Kidney epithelial cell (primary cell): ENCODE data around the gene CHD8. TPM values are rescaled to one million over a fixed set of nuclear protein-coding genes. Genes with fewer than 3 reads are reported as not detected.

Source experiments
- DNase-seq: peaks from one replicate; pipeline ENCODE4 v3.0.0-alpha.2; 2010; ENCODE audit warnings: low read depth
- H3K27me3 ChIP-seq: 2 replicates; pipeline ENCODE4 v1.6.0; 2011; ENCODE audit warnings: low read length; ENCODE audit not compliant: control insufficient read depth, insufficient read depth
- H3K36me3 ChIP-seq: 2 replicates; pipeline ENCODE4 v1.5.1; 2011; ENCODE audit warnings: low read length; ENCODE audit not compliant: control insufficient read depth, insufficient read depth
- H3K4me3 ChIP-seq: 2 replicates; pipeline ENCODE4 v1.5.1; 2011; ENCODE audit warnings: low read depth, mild to moderate bottlenecking, control low read depth, low read length
- CTCF ChIP-seq: IDR thresholded peaks from 2 replicates; pipeline ENCODE4 v1.5.1; 2011; ENCODE audit warnings: mild to moderate bottlenecking, moderate library complexity, low read length, control low read depth, inconsistent platforms; ENCODE audit not compliant: insufficient read depth, poor library complexity, severe bottlenecking
- total RNA-seq: library from RNA; depleted of rRNA; stranded (reverse); fragments of >200 nt; gene quantifications from 2 replicates; pipeline ENCODE4 v1.2.3, GENCODE V29; 2015

Gene CHD8
- total RNA-seq, 1 donor from 2014 or later, result 60.6 TPM

DNA sequence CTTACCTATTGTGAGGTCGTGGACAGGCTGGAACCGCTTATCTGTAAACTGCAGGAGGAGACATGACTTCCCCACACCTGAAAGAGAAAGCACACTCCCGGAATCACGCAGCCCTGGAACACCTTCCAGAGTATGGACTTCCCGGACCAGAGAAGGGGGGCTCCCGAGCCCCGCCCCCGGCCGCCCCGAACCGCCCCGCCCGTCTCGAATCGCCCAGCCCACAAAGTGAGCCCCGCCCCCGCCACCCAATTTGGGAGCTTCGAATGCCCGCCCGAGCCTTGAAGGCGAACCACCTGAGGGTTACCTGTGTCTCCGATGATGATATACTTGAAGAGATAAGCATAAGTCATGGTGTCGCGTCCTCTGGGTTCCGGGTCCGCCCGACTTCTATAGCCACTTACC is 20.6 kb upstream of the CHD8 start:
- Histone ChIP-seq H3K27me3 (no peaks in the 10 kb centered on the region), H3K36me3 (no peaks in the 10 kb centered on the region), H3K4me3 (peak overlapping the region; percentile 100)
- TF ChIP-seq CTCF, result no peak
- no peak for DNase-seq

DNA sequence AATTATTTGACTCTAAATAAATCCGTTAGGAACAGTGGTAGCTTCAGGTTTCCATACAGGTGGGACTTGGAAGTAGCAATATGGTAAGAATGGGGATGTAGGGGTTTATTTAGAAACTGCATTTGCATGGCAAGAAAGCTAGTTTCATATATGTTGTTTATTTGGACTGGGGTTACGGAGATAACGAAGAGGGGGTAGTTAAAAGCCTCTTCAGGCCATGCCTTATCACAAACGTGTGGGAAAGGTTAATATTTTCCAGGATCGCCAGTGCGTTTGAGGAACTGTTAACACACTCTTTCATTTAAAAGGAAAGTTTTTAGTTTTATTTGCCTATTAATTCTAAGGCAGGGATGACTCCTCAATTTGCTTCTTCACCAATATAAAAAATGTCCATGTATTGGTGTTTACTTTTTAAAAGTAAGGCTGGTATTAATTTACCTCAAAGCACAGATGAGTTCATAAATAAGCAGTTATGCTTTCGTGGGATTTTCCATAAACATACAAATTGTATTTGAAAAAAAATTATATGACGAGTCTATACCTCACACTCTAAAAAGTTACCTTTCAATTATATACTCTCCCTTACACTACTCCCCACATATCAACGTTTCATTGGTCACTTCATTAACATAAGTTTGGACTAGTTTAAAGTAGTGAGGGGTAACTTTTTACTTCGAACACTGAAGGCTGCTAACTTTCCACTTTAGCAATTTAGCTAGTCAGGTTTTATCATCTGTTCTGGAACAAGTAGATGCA is 20.0 kb upstream of the CHD8 start:
- Histone ChIP-seq H3K4me3 (peak overlapping the region; percentile 100), H3K36me3 (no peaks in the 10 kb centered on the region)

DNA sequence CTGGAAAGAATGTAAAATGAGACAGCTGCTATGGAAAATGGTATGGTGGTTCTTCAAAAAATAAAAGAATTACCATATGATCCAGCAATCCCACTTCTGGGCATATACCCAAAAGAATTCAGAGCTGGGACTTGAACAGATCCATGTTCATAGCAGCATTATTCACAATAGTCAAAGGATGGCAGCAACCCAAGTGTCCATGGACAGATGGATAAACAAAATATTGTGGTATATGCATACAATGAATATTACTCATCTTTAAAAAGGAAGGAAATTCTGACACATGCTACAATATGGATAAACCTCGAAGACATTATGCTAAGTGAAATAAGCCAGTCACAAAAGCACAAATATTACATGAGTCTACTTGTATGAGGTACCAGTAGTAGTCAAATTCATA is 11.7 kb upstream of the CHD8 start:
- Histone ChIP-seq H3K27me3 (no peaks in the 10 kb centered on the region), H3K4me3 (no peak overlapping the region), H3K36me3 (no peaks in the 10 kb centered on the region)
- no peak for TF ChIP-seq CTCF
- no peak for DNase-seq

More for the DNA sequence above, 20.0 kb upstream of the CHD8 start:
- H3K27me3 ChIP-seq, result no peaks in the 10 kb centered on the region
- DNase-seq, result no peak
- TF ChIP-seq CTCF, result no peak

GRCh38 chr14:21455592-21455911 is 371 bp downstream of the CHD8 start:
- DNase-seq, result no peak
- H3K4me3 ChIP-seq, result peak overlapping the region; percentile 80
- no peak for TF ChIP-seq CTCF

DNA sequence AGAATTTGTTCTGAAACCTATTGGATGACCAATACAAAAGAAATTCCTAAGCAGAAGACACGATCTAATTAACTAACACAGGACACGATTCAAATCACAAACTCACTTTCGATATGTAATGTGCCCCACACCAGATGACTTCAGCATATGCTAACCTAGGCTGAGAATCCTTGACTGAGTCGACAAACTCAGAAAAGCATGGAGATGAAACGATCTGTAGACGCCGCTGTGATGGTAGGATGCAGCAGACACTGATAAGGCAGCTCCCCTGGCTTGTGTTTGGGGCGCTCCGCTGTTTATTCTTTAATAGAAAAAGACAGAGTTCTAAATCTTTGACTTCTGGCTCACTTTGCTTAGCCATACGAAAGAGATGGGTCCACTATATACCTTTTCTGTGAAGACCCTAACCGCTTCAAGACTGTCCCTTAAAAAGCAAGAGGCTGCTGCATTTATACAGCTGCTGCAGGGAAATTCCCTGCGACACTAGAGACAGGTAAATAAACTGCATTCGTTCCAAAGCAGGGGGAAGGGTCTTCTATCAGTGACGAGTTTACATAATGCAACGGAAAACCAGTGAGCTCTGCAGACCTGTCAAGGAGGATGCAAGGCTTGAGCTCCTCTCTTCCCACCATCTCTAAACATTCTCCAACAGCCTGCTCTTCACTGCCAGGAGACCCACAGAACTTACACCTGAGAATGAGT is 929 bp downstream of the CHD8 start:
- H3K4me3 ChIP-seq, result peak overlapping the region; percentile 80
- TF ChIP-seq CTCF, result no peak
- no peaks in the 10 kb centered on the region for H3K27me3 ChIP-seq
- H3K36me3 ChIP-seq, result no peaks in the 10 kb centered on the region
- DNase-seq, result no peak

More at GRCh38 chr14:21455592-21455911, 371 bp downstream of the CHD8 start:
- Histone ChIP-seq H3K36me3 (no peaks in the 10 kb centered on the region), H3K27me3 (no peaks in the 10 kb centered on the region)
